NCI-H1417 (cell line): ENCODE data around the gene C21orf91.

Source experiments
- DNase-seq, 3 experiments: peaks; one replicate each; lab custom pipeline; 2025; lab: John Stamatoyannopoulos, UW

The C21orf91 gene

GRCh38 chr21:17797967-17798366 lies 21.2 kb downstream of the C21orf91 start:
- DNase-seq = no peak

- DNase-seq = no peak
These were observed 22.7 kb downstream of the C21orf91 start for GRCh38 chr21:17796503-17796902.

DNA sequence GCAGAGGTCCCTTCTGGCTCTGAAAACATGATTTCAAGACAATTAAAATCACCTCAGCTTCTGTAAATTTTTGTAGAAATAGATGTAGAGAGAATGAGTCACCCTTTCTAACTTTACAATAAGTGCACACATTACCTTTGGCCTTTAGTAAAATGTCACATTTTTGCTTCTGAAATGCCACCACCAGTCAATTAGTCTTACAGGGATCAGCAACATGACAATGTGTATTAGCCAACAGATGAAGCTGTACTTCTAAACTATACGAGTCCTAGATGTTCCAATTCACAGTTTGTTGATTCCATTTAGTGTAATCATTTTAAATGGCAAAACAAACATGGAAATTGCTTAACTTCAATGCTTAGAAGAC lies 23.1 kb downstream of the C21orf91 start:
- no peak for DNase-seq

- no peak for DNase-seq
These were observed 23.8 kb downstream of the C21orf91 start for GRCh38 chr21:17795146-17796036.

DNA sequence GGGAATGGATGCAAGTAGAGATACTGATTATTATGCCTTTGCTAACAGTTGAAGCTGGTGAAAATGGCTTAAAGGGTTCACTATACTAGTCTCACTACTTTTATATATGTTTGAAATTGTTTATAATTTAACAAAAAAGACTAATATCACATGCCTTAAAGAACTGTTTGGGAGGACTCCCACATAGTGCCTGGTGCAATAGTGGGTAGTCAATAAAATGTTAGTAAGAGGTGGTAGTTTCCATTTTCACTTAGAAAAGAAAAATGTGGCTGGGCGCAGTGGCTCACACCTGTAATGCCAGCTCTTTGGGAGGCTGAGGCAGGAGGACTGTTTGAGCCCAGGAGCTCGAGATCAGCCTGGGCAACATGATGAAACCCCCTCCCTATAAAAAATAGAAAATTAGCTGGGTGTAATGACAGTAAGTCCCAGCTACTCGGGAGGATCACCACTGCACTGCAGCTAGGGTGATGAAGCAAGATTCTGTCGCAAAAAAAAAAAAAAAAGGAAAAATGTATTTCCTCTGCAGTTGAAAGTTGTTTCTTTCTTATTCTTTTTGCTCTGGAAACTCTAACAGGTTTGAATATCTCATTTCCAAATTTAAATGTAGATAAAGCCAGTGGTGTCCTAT lies 24.5 kb downstream of the C21orf91 start:
- no peak for DNase-seq

GRCh38 chr21:17793246-17794123 lies 25.7 kb downstream of the C21orf91 start:
- DNase-seq = no peak

DNA sequence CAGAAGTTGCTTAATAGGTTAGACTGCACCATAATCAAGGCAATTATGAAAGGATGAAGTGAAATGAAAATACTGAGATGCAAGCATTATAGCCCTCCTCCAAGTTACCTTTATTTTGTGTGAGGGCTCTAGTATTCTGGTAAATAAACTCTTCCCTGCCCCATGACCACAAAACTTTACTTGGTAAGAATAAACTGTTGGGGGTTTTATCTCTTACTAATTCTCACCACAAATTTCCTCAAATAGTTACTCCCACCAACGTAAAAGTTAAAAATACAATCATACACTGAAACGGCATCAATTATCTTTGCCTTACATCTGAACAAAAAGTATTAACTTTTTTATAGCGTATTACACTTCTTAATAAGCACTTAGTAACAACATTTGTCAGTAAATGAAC lies 29.5 kb downstream of the C21orf91 start:
- no peak for DNase-seq

GRCh38 chr21:17789069-17789468 lies 30.1 kb downstream of the C21orf91 start:
- no peak for DNase-seq

DNA sequence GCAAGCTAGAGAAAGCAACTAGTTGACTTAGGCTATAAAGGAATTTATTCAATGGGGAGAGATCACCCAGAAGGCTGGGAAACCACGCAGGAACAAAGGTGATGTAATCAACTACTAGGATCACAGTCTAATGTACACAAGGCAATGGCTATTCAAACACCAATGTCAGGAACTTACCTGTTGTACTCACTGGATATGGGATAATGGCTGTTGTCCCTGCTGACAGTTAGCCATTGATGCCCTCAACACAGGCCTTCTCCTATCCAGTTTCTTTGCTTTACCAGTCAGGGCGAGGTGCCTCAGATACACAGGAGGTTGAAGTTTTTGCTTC lies 32.3 kb downstream of the C21orf91 start:
- no peak for DNase-seq

DNA sequence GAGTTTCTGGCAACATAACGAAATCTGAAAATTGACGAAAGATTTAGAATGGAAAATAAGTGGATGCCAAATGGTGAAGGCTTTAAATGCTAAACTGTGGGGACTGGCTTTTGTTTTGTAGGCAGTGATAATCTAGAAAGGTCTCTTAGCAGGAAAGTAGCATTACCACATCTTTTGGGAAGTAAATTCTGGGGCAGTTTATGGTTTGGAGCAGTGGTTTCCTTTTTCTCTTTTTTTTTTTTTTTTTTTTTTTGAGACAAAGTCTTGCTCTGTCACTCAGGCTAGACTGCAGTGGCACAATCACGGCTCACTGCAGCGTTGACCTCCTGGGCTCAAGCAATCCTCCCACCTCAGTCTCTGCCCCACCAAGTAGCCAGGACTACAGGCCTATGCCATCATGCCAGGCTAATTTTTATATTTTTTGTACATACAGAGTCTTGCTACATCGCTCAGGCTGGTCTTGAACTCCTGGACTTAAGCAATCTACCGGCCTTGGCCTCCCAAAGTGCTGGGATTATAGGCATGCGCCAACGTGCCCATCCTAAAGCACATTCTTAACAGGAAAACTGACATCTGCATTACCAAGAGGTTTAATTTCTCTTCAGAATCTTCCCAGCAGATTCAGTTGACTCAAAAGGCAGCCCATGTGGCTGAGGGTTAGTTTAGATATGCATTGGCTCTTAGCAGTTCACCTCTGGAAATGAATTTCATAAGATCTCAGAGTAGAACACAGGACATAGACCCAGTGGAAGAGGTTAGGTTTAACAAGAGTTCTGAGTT lies 32.9 kb downstream of the C21orf91 start:
- DNase-seq = no peak

- no peak for DNase-seq
These were observed 33.8 kb downstream of the C21orf91 start for GRCh38 chr21:17785403-17785788.

- DNase-seq = no peak
These were observed 34.4 kb downstream of the C21orf91 start for GRCh38 chr21:17784604-17785402.

DNA sequence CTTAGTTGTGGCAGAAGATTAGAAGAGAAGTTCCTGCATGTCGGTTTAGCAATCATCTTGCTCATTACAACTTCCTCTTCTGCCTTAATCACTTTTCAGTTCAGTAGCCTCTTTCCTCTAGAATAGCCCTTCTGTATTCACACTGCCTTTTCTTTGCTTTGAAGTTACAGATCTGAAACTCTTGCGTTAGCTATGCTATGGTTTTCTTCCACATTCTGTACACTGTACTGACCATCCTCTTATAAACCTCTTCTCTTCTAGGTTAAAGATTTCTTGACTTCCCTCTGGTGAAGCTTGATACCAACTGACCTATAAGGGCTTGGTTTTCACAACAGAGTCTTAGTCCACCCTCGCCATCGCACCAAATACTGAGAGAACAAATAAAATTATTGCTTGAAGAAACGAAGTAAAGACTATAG lies 35.0 kb downstream of the C21orf91 start:
- no peak for DNase-seq

DNA sequence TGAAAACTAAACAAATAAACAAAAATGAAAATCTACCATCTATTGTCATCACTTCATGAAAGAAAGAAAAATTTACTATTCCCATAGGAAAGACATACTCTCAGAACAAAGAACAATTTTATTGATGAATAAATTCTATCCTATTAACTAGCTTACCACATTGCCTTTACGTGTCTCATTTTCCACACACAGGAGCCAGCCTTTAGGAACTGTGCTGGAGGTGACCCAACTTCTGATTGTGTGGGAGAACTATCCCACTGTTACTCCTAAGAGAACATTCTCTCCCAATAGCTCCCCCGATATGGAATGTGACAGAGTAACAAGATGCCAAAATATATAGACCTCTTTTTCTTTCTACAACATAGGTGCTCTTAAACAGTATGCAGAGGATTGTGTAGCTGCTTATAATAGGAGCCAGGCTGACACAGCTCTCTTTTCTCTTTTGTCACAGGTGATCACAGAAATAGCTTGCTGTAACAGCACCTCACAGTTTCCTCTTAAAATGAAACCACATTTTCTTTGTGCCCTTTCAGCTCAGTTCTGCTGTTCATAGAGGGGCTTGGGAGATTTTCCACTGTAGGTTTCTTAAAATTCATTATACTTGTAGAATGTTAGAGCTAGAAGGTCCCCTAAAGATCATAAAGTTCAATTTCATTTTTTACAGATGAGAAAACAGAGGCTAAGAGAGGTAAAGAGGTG lies 35.5 kb downstream of the C21orf91 start:
- no peak for DNase-seq

DNA sequence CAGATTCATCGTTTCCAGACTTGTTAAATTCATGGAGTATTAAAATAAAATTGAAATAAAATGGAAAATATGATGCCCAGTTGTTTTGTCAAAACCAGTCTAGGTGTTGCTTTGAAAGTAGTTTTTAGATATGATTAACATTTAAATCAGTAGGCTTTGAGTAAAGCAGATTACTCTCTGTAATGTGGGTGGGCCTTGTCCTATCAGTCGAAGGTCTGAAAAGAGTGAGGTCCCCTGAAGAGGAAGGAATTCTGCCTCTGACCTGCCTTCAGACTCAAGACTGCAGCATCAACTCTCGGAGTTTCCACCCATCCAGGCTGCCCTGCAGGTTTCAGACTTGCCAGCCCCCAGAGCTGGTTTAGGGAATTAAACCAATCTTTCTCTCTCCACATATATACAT lies 36.2 kb downstream of the C21orf91 start:
- DNase-seq = no peak

DNA sequence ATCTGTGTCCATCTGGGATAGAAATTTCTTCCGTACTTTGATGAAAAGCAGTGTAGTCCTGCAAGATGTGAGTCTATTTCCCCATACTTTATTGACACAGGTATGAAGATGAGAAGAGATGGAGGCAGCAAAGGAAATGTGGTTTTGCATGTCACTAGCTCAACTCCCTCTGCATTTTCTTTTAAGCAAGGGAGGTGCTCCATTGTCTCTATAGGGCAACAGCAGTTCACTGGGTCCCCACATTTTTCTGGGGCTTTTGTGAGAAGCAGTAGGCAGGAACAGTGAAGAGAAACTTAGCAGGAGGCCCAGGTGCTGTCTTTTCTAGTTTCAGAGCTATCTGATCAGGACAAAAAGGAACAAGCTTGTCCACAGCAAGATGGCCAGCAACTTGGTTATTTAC lies 37.1 kb downstream of the C21orf91 start:
- DNase-seq = no peak

DNA sequence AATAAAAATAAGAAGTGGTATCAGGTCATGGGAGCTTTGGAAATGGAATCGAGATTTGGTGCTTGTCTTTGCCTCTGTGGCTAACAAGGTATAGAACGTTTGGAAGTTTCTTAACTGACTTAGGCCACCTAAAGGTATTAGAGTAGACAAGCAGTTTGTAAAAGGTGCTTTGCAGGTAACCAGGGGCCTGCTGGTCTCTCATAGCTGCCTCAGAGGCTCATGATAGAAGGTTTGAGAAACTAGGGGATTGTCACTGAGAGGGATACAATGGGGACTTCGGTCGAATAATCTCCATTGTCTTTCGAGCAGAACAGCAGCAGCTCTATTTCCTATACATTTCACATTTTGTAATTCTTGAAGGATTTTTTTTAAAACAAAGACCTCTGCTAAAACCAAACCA lies 37.6 kb downstream of the C21orf91 start:
- DNase-seq = no peak

- DNase-seq = no peak
These were observed 38.6 kb downstream of the C21orf91 start for GRCh38 chr21:17780539-17780938.

DNA sequence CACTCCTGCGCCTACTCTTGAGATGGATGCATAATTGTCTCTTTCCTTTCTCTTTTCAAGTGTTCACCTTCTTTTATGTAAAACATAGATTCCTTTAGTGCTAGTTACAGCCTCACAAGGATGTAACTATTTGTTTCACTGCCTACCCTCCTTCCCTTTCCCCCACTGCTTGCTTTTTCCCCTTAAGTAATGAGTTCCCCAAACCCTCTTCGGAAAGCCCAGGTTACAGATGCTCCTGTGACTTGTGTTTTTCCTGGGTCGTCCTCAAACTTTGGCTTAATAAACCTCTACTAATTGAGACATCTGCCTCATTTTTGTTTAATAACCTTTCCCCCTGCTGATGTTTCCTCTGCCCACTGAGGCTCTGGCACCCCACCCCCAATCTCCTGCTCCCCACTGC lies 39.2 kb downstream of the C21orf91 start:
- no peak for DNase-seq

GRCh38 chr21:17779496-17779895 lies 39.7 kb downstream of the C21orf91 start:
- no peak for DNase-seq
